Measurements from ENCODE around the gene THSD7A.
"Not testable (repeated sequence)": the region's sequence is repeated elsewhere in the genome, so short reads cannot be mapped to it uniquely, and the experiment has no call there.

The THSD7A gene

GRCh38 chr7:11443934-11444333 is 388.1 kb downstream of the THSD7A start:
- DNase-seq = not testable (repeated sequence)

- no peak for DNase-seq
Observed at GRCh38 chr7:11437994-11438393, 394.0 kb downstream of the THSD7A start.

- no peak for DNase-seq
Observed at GRCh38 chr7:11436773-11437524, 395.0 kb downstream of the THSD7A start.

GRCh38 chr7:11436316-11436715 is 395.7 kb downstream of the THSD7A start:
- DNase-seq = no peak

GRCh38 chr7:11434366-11434765 is 397.6 kb downstream of the THSD7A start:
- DNase-seq = no peak

- no peak for DNase-seq
Observed at GRCh38 chr7:11430841-11431240, 401.2 kb downstream of the THSD7A start.

- no peak for DNase-seq
Observed at GRCh38 chr7:11430112-11430511, 401.9 kb downstream of the THSD7A start.

- no peak for DNase-seq
Observed at GRCh38 chr7:11428877-11429581, 403.0 kb downstream of the THSD7A start.

- DNase-seq = no peak
Observed at GRCh38 chr7:11427686-11428273, 404.2 kb downstream of the THSD7A start.

GRCh38 chr7:11424006-11424405 is 408.0 kb downstream of the THSD7A start:
- no peak for DNase-seq

- DNase-seq = no peak
Observed at GRCh38 chr7:11420049-11420448, 411.9 kb downstream of the THSD7A start.

GRCh38 chr7:11416641-11417458 is 415.1 kb downstream of the THSD7A start:
- no peak for DNase-seq

- no peak for DNase-seq
Observed at GRCh38 chr7:11415101-11415500, 416.9 kb downstream of the THSD7A start.

GRCh38 chr7:11413901-11414300 is 418.1 kb downstream of the THSD7A start:
- no peak for DNase-seq

GRCh38 chr7:11412036-11412435 is 420.0 kb downstream of the THSD7A start:
- DNase-seq = no peak

- DNase-seq = no peak
Observed at GRCh38 chr7:11410656-11411644, 421.0 kb downstream of the THSD7A start.

GRCh38 chr7:11404355-11404754 is 427.6 kb downstream of the THSD7A start:
- DNase-seq = no peak

- no peak for DNase-seq
Observed at GRCh38 chr7:11403781-11404180, 428.2 kb downstream of the THSD7A start.

- DNase-seq = no peak
Observed at GRCh38 chr7:11394438-11394837, 437.6 kb downstream of the THSD7A start.

- DNase-seq = no peak
Observed at GRCh38 chr7:11379641-11380040, 452.4 kb downstream of the THSD7A start.

GRCh38 chr7:11376529-11376928 is 455.5 kb downstream of the THSD7A start:
- no peak for DNase-seq

GRCh38 chr7:11374629-11375028 is 457.4 kb downstream of the THSD7A start:
- DNase-seq = no peak
